NCI-H1105 (cell line): ENCODE measurements around the gene ZBTB3.
"Not testable (repeated sequence)": the region's sequence is repeated elsewhere in the genome, so short reads cannot be mapped to it uniquely, and the experiment has no call there.

Experiments used
- DNase-seq: peaks from one replicate; lab custom pipeline; 2025; lab: John Stamatoyannopoulos, UW

The ZBTB3 gene

GRCh38 chr11:62753736-62754603 lies at the start of gene ZBTB3:
Gene ZBTB3 (minus strand): TSS chr11:62754160. CDS start chr11:62753664, 496 bp downstream.
- peak; percentile 99 for DNase-seq

GRCh38 chr11:62801071-62801470 lies 47.1 kb upstream of the ZBTB3 start:
- no peak for DNase-seq

- no peak for DNase-seq
Observed at GRCh38 chr11:62799486-62799885, 45.5 kb upstream of the ZBTB3 start.

GRCh38 chr11:62796281-62796680 lies 42.3 kb upstream of the ZBTB3 start:
- no peak for DNase-seq

GRCh38 chr11:62794201-62794775 lies 40.3 kb upstream of the ZBTB3 start:
- DNase-seq: no peak

- no peak for DNase-seq
Observed at GRCh38 chr11:62792202-62792575, 38.2 kb upstream of the ZBTB3 start.

DNA sequence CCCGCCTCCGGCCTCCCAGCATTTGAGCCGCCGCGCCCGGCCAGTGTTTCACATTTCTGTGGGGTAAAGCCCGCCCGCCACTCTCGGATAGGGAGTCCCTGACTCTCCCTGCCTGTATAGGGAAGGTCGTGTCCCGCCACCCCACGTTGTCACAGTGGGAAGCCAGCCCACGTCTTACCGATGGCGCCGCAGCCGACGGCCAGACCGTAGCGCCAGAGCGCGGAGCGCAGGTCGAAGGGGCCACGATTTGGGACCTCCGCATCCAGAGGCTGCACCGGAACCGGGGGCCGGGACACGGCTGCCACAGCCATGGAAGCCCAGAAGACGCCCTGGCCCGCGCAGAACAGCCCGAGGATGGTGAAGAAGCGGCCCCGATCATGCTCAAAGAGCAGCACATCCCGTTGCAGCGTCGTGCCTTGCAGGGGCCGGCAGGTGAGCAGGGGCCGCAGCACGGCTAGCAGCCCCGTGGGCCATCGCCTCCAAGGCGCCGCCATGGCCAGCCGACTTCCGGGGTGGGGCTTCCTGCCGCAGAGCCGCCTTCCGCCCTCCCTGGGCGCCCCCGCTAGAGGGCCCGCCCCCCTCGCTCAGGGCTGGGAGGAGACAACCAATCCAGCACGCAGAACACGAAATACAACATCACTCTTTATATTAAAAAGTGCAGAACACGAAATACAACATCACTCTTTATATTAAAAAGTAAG lies 37.7 kb upstream of the ZBTB3 start, which contains the start of gene TMEM223:
Gene TMEM223, minus strand, starts transcription at position 506 of the 701 bp plus-strand sequence. Its CDS starts 12 bp downstream, at position 494.
- peak; percentile 80 for DNase-seq

DNA sequence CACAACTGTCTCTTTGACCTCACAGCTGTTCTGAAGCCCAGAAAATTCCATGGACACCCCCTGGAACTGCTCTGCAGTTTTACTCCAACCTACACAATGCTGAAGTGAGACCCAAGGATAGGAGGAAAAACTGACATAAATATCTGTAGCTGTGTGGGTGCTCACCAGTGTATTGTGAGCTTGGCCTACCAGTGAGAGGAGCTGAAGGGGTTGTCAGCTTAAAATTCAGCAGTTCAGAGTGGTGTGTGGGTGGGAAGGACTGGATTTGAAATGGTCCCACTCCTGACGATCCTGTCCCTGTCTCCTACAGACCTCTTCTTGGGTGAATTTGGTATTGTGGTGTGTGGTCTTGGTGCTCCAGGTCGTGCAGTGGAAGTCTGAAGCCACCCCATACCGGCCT lies 35.6 kb upstream of the ZBTB3 start:
- no peak for DNase-seq

DNA sequence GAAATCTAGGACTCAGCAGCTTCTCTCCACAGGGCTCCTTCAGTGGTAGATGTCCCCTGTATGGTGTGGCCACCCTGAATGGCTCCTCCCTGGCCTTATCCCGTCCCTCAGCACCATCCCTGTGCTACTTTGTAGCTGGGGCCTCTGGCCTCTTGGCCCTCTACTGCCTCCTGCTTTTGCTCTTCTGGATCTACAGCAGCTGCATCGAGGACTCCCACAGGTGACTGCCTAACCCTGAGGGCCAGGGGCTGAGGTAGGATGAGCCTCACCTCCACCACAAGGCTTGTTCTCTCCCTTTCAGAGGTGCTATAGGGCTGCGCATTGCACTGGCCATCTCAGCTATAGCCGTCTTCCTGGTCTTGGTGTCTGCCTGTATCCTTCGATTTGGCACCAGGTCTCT lies 35.0 kb upstream of the ZBTB3 start:
- no peak for DNase-seq

- peak; percentile 98 for DNase-seq
Observed at GRCh38 chr11:62787005-62787759, 33.2 kb upstream of the ZBTB3 start, which contains the start of gene TMEM179B. Gene TMEM179B (plus strand): TSS chr11:62787402. CDS start chr11:62787432, 30 bp downstream.

DNA sequence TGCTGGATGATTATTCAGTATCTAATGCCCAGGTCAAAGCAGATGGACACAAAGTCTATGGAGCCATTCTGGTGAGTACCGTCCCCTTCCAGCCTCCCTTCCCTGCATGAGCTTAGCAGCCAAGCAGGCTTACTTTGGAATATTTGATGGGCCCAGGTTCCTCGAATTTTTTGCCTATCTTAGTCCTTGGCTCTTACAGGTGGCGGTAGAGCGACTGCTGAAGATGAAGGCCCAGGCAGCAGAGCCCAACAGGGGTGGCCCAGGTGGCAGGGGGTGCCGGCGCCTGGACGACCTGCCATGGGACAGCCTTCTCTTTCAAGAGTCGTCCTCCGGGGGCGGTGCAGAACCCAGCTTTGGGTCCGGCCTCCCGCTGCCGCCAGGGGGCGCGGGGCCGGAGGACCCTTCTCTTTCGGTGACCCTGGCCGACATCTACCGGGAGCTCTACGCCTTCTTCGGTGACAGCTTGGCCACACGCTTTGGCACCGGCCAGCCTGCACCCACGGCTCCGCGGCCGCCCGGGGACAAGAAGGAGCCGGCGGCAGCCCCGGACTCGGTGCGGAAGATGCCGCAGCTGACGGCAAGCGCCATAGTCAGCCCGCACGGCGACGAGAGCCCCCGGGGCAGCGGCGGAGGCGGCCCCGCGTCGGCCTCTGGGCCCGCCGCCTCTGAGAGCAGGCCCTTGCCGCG lies 32.5 kb upstream of the ZBTB3 start:
- DNase-seq: peak; percentile 80

DNA sequence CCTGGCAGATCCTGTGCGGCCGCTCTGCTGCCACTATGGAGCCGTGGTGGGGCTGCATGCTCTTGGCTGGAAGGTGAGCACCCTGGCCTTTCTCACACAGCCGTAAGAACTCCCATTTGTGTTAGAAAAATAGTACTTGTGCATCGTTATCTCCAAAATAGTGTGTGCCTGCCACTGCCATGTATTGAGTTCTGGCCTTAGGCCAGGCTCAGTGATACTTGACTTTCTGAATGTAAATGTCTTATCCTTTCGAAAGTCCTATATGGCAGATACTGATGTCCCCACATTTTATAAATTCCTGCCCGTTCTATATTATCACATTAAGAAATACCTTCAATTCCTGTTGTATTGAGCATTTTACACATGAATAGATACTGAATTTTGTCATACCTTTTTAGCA lies 28.8 kb upstream of the ZBTB3 start:
- DNase-seq: no peak

DNA sequence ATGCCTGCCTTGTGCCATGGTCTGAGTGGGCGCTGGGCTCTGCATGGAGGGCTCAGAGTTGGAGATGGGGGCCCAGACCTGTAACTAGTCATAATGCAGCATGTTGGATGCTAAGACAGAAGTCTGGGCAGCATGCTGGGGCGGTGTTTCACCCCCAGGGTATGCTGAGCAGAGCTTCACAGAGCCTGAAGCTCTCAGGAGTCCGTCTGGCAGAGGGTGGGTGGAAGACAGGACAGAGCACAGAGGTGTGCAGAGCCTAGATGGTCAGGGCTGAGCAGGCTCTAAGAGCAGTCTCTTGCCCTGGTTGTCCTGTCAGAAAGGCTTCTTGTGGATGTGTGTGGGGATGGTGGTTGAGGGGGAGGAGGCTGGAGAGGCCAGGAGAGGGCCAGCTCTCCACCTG lies 24.5 kb upstream of the ZBTB3 start:
- DNase-seq: no peak

DNA sequence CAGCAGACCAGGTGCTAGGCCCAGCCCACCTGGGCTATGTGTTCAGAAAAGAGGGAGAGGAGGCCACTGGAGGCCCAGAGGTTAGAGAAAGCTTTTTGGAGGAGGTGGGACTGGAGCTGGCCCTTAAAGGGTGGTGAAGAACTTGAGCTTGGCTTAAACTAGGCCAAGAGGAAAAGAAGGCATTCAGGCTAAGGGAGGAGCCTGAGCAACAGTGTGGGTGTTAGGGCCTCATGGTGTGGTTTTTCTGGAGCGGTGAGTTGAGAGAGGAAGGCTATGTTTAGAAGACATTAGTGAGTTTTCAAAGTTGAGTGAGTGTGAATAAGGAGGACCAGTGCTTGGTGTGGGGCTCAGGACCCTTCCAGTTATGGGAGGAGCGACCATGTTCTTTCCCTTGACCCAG lies 23.4 kb upstream of the ZBTB3 start:
- no peak for DNase-seq

DNA sequence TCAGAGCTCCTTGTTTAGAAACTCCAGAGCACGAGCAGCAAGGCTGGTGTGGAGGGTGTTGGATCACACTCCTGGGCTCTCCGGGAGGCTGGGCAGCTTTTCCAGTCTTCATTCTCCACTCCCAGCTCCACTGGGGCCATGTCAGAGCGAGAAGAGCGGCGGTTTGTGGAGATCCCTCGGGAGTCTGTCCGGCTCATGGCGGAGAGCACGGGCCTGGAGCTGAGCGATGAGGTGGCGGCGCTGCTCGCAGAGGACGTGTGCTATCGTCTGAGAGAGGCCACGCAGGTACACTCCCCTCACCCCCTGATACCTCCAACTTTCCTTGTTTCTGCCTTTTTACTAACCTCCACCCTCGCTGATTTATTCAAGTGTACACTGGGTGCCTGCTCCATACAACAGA lies 21.7 kb upstream of the ZBTB3 start:
- DNase-seq: no peak

DNA sequence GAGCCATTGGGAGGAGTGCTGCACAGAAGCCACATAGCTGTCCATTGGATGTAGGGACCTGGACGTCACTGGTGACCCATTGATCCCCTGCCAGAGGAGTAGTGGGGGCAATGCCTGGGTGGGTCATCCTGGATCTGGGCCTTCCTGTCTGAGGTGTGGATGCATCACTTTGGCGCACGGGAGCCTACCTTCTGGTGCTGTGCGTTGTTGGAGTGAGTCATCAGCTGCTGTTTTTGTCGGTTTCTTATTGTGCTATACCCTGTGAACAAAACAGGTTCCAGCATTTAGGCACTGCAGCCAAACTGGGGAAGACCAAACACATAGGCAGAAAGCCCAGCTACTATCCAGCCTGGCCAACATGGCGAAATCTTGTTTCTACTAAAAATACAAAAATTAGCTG lies 20.4 kb upstream of the ZBTB3 start:
- no peak for DNase-seq

GRCh38 chr11:62771144-62772021 lies 17.4 kb upstream of the ZBTB3 start, which contains the start of gene TAF6L:
Gene TAF6L (plus strand): TSS chr11:62771396. CDS start chr11:62775784, 4,388 bp downstream.
- peak; percentile 98 for DNase-seq

DNA sequence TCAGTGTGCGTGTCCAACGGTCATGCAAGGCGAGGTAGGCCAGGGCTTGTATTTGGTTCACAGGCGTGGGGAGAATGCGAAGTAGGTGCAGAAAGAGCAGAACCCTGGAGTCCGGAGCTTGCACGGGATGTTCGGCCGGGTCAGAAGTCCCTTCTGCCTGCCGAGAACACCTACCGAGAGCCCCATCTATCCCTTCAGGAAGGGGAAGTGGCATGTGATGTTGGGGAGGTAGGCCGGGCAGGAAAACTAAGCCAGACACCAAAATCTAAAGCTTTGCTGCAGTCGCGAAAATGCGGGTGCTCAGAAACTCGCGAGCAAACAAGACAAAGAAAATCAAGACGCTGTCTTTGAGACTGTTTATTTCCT lies 16.8 kb upstream of the ZBTB3 start:
- no peak for DNase-seq

DNA sequence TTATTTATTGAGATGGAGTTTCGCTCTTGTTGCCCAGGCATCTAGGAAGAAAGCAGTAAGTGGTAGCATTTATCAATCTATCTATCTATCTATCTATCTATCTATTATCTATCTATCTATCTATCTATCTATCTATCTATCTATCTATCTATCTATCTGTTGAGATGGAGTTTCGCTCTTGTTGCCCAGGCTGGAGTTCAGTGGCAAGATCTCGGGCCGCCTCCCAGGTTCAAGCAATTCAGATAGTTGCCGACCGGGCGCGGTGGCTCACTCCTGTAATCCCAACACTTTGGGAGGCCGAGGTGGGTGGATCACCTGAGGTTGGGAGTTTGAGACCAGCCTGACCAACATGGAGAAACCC lies 6.9 kb upstream of the ZBTB3 start:
- not testable (repeated sequence) for DNase-seq
